DMS114 treated with DMSO at 0.1 percent for 48 hours (cell line): ENCODE results near the gene FBXO22.

Experiments used
- DNase-seq: peaks from one replicate; lab custom pipeline; 2025; ENCODE audit not compliant: unreplicated experiment; lab: John Stamatoyannopoulos, UW

FBXO22 gene

DNA sequence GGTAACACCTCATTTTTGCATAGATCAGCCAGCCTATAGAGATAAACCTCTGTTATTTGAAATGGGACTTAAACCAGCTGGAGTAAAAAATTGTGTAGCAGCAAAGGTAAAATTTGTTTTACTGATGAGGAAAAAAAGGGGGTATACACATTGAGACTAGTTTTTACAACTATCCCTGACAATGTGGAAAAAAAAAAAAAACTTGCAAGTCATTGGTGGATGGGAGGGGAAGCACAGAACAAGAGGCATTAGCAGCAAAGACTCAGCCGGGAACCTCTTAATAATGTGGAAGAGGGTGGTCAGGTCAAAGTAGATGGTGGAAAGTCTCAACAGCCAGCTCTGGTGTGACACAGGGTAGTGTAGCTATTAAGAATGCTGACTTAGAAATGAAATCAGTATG lies 14.5 kb downstream of the FBXO22 start:
- no peak for DNase-seq

DNA sequence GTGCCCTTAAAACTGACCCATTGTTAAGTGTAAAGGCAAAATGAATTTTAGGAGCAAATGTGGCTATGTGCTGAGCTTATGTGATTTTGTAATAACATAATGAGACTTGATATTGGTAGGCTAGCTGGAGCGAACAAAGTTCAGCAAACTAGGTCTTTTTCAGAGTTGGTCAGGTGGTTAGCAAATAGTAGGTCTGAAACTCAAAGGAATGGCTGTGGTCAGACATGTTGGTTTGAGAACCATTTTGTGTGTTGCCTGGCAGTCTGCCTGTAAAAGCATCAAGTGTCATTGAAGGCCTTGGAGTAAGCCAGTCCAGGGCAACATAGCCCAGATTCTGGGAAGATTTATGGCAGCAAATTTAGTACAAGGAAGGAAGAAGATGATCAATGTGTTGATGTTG lies 16.4 kb downstream of the FBXO22 start:
- DNase-seq: no peak

DNA sequence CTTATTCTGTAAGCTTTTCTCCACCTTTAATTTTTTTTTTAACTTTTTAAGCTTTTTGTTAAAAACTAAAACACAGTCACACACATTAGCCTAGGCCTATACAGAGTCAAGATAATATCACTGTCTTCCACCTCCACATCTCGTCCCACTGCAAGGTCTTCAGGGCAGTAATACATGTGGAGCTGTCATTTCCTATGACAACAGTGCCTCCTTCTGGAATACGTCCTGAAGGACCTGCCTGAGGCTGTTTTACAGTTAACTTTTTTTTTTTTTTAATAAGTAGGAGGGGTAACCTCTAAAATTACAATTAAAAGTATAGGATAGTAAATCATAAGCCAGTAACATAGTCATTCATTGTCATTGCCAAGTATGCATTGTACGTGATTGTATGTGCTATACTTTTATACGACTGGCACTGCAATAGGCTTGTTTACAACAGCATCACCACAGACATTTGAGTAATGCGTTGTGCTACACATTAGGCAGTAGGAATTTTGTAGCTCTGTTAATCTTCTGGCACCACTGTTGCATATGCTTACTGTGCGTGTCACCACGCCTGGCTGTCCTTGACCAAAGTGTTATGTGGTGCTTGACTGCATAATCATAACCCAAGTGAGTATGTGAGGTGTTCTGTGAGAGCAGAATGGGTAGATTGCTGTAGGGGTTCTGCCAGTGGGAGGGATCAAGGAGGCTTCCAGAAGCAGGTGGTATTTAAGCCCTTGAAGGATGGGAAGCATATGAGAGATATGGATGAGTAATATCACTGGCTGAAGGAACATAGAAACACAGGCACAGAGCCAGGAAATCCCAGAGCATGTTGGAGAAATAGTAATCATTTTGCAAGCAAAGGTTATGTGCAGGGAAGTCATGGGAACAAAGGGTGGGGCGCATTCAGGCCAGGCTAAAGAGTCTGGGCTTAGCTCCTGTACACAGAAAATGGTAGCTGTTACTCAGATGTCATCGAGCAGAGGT lies 18.3 kb downstream of the FBXO22 start:
- DNase-seq: peak; percentile 33

DNA sequence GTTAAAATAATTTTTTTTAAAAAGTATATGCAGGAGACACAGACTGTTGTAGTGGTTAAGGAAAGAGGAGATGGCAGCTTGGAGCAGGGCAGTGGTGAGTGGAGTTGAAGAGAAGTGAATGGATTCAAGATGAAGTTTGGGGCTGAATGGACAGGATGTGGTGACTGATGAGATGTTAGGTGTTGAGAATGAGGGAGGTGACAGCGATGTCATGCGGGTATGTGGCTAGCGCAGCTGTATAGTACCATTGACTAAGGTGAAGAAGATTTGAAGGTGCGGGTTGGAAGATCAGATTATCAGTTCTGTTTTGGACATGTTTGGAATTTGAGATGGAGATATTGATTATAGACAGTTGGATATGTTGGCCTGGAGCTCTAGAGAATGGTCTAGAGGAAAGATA lies 20.1 kb downstream of the FBXO22 start:
- DNase-seq: no peak

DNA sequence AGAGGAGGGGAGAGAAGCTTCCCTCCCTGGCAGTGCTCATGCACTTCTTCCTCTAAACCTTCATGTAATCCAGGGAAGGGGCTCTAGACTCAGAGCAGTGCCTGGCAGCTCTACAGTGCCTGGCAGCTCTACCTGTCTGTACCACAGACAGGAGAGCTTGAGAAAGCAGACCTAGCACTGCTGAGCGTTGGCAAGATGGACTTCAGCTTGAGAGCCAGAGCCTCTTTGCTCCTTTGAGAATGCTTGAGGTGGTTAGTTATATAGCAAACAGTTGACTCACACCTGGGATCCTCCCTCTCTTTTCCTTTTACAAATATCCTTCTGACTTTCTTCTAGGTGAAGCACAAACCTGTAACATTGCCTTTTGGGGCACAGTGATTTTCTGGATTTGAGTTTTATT lies 20.9 kb downstream of the FBXO22 start:
- no peak for DNase-seq

GRCh38 chr15:75925440-75925839 lies 21.8 kb downstream of the FBXO22 start:
- no peak for DNase-seq

DNA sequence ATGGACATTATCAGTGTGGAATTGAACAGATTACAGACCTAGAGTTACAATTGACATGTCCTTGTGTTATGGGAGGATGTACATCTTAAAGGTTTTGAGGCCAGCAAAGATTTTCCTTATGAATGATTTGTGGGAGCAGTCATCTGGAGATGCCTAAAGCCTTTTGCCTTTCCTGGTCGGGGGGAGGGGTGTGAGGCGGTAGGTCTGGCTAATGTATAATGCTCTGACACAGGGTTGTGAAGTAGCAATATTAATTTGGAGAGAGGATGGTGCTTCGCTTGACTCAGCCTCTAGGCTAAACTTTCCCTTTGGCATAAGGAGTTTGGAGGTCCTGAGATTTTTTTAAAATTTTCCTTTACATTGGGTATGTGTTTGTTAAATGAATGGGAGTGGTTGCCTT lies 23.3 kb downstream of the FBXO22 start:
- DNase-seq: no peak

- DNase-seq: no peak
Observed at GRCh38 chr15:75927601-75928000, 23.9 kb downstream of the FBXO22 start.

- peak; percentile 13 for DNase-seq
Observed at GRCh38 chr15:75928680-75929608, 25.3 kb downstream of the FBXO22 start.

- no peak for DNase-seq
Observed at GRCh38 chr15:75929799-75930565, 26.3 kb downstream of the FBXO22 start.

DNA sequence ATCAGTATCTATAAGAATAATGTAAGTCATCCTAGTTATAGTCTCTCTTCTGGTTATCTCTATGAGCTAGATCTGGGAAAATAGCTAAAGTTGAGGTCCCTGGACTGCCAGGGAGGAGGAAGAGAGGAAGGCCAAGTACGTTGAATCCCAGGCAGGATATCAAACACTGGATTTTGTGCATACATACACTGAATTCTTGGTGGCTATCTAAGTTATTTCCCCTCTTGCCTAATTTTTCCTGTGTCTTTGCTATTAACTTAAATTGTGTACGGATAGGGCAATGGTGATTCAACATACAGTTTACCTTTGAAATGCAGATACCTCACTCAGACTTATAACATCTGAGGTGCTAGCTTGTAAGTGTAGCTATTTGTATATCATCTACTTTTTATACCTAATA lies 27.2 kb downstream of the FBXO22 start:
- no peak for DNase-seq

DNA sequence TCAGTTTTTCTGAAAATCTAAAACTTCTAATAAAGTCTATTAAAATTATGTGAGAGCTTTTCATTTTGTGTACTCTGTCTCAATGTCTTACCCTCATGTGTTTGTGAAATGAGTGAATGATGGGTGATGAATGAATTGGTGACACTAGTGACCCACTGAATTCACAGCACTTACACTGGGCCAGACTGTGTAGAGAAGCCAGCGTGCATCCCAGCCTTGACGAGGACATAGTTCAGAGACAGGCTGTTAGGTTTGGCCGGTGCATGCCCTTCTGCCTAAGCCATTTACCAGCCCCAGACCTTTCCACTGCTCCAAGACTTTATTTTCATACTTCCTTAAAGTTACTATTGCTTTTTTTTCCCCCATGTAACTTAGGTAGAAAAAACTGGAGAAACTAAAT lies 38.8 kb downstream of the FBXO22 start:
- no peak for DNase-seq

GRCh38 chr15:75943246-75943645 lies 39.6 kb downstream of the FBXO22 start:
- DNase-seq: peak; percentile 18

GRCh38 chr15:75943713-75944215 lies 40.1 kb downstream of the FBXO22 start:
- DNase-seq: no peak

DNA sequence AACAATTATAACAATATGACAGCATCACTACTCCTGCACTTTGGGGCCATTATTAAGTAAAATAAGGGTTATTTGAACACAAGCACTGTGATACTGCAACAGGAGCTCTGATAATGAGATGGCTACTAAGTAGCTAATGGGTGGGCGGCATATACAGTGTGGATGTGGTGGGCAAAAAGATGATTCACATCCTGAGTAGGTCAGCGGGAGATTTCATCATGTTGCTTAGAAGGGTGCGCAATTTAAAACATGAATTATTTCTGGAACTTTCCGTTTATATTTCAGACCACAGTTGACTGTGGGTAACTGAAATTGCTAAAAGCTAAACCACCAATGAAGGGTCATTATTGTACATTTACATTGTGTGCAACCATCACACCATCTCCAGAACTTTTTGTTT lies 42.3 kb downstream of the FBXO22 start:
- no peak for DNase-seq

- DNase-seq: no peak
Observed at GRCh38 chr15:75947092-75947491, 43.4 kb downstream of the FBXO22 start.

DNA sequence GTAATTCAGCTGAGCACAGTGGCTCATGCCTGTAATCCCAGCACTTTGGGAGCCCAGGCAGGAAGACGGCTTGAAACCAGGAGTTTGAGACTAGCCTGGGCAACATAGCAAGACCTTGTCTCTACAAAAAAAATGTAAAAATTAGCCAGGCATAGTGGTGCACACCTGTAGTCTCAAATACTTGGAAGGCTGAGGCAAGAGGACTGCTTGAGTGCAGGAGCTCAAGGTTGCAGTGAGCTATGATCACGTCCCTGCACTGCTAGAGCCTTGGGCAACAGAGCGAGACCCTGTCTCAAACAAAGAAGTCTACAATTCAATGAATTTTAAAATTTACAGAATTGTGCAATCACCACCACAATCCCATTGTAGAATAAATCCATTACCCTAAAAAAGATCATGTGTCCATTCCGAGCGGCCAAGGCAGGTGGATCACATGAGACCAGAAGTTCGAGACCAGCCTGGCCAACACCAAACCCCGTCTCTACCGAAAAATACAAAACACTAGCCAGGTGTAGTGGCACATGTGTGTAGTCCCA lies 45.2 kb downstream of the FBXO22 start:
- no peak for DNase-seq

DNA sequence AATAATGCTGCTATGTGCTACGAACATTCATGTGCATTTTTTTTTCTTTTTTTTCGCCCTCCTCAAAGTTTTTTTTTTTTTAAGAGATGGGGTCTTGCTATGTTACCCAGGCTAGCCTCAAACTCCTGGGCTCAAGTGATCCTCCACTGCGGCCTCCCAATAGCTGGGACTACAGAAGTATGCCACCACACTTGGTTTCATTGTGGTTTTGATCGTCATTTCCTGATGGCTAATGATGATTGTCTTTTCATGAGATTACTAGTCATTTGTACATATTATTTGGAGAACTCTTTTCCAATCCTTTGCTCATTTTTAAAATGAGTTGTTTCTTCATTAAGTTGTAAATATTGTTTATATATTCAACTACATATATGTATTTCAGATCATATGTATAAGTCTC lies 48.8 kb downstream of the FBXO22 start:
- no peak for DNase-seq

GRCh38 chr15:75955720-75956119 lies 52.0 kb downstream of the FBXO22 start:
- no peak for DNase-seq

- DNase-seq: no peak
Observed at GRCh38 chr15:75961331-75961730, 57.7 kb downstream of the FBXO22 start.

- DNase-seq: no peak
Observed at GRCh38 chr15:75966073-75966472, 62.4 kb downstream of the FBXO22 start.
